HG02885 (cell line): ENCODE data around the gene CCDC9.
"Not testable (repeated sequence)": the region's sequence is repeated elsewhere in the genome, so short reads cannot be mapped to it uniquely, and the experiment has no call there.

Source experiments
- ATAC-seq: cut with Tn5 transposase; IDR thresholded peaks from one replicate; pipeline ENCODE4 v1.9.1; 2021; ENCODE audit warnings: mild to moderate bottlenecking; ENCODE audit not compliant: unreplicated experiment, poor library complexity

CCDC9 gene

DNA sequence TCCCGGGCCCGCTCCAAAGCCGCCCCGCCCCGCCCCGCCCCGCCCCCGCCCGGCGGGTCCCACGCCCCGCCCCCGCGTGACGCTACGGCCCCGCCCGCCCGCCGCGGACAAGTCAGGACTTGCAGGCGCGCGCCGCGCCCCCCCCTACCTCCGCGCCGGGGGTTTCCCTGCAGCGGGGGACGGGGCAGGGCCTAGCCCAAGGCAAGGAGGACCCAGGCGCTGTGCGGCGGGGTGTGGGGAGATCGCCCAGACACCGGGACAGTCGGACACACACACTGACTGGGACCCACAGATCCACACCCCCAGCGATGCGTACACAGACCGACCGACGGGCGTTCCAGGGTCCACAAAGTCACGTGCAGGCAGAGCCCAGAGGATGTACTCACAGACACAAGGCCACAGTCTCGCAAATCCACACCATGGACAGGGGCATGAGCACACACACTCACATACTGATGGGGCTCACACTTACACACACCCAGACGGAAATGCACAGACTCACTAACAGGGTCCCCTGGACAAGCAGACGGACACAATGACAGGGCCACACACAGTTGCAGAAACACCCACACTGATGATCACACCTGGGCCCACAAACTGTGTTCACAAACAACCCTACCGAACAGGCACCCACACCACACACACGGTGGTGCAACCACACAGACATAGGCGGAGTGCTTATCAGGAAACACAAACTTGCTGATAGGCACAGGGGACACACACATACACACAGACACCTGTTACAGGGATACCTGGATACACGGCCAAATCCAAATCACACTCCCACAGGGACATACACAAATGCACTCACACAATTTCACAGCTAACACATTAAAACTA, 24.9 kb upstream of the CCDC9 start:
- ATAC-seq = peak; percentile 41

DNA sequence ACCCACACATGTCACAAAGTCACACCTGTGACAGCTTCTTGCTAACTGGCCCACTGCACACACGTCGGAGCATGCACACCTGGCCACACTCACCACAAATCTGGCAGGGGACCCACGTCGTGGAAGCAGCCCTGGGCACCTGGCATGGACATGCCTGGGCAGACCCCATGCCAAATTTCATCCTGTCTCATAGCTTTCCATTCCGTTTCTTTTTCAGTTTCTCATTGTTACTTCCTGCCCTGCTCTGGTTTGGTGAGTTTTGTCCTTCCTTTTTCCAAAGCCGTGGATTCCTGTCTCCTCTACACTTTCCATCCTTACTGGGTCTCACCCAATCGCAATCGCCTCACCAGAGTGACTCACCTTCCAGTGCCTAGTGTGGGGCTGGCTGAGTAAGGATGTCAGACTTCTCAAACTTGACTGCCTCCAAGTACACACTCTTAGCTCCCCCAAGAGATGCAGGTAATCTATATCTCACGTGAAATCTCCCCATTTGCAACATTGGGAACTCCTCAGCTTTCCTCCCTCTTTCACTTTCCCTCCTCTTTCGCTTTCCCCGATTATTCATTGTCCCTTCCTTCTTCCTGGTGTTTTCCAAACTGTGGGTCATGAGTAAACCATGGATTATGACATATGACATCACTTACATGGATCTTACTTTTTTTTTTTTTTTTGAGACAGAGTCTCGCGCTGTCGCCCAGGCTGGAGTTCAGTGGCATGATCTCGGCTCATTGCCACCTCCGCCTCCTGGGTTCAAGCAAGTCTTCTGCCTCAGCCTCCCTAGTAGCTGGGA, 23.7 kb upstream of the CCDC9 start:
- no peak for ATAC-seq

DNA sequence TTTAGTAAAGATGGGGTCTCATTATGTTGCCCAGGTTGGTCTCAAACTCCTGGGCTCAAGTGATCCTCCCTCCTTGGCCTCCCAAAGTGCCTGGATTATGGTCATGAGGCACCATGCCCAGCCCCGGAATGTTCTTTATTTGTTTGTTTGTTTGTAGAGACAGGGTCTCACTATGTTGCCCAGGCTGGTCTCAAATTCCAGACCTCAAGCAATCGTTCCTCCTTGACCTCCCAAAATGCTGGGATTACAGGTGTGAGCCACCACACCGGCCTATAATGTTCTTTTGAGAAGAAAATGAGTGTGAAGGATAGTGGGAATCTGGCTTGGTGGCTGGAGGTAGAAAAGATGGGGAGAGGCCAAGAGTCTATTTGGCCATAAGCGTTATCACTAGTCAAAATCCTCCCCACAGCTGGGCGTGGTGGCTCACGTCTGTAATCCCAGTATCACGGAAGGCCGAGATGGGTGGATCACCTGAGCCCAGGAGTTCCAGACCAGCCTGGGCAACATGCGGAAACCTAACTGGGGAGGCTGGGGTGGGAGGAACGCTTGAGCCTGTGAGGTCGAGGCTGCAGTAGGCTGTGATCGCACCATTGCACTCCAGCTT, 20.2 kb upstream of the CCDC9 start:
- no peak for ATAC-seq

DNA sequence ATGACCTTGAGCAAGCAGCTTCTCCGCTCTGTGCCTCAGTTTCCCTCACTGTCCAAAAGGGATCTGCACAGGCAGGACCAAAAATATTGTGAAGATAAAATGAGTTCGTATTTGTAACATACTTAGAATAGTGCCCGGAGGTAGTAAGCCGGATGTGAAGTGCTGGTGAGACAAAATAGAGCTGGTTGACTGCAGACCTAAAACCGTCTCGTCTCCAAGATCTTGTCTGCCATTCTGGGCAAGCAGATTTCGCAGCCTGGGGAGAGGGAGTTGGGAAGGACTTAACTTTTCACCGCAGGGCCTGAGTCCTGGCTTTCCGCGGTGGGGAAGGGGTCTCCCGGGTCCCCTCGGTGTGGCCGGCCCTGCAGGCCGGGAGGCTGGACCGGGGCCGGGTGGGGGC, 17.2 kb upstream of the CCDC9 start:
- ATAC-seq = no peak

DNA sequence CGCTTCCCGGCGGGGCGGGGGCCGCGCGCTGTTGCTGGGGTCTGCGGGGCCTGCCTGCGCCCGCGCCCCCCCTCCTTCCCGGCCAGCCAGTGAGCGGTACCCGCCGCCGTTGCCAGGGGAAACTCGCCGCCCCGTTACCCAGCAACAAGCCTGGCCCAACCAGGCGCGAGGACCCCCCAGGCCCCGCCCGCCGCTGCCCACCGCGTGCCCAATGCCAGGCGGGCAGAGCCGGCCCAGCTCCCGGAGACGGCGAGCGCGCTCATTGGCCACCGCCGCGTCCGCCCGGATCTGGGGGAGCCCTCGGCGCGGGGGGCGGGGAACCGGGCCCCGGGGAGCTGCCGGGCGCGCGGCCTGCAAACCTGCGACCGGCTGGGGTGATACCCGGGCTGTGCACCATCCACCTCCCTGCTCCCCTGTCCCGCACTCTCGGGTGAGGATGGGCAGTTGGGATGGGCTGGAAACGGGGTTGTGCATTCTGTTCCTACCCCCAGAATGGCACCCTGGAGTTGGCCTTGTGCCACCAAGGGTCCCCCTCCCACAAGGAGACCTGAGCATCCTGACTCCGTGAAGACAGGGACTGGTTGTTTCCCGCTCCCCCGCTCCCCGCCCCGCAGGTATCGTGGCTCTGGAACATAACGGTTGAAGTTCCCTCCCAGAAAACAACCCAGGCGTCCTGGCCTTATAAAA, 16.6 kb upstream of the CCDC9 start:
- ATAC-seq = no peak

DNA sequence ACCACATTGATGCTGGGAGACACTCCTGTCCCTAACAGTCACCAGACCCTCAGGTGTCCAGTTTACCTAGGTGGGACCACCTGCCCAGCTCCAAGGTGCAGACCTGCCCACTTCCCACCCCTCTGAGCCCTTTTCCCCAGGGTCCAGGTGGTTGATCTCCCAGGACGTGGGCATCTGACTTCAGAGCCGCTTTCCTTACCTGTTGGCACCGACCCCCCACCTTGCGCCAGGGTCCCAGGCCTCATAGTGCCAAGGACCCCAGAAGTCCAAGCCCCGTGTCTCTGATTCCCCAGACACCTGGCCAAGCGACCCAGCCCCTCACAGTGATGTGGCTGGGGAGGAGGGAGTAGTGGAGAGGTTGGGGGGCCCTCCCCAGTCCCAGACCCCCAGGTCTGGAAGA, 15.8 kb upstream of the CCDC9 start:
- no peak for ATAC-seq

DNA sequence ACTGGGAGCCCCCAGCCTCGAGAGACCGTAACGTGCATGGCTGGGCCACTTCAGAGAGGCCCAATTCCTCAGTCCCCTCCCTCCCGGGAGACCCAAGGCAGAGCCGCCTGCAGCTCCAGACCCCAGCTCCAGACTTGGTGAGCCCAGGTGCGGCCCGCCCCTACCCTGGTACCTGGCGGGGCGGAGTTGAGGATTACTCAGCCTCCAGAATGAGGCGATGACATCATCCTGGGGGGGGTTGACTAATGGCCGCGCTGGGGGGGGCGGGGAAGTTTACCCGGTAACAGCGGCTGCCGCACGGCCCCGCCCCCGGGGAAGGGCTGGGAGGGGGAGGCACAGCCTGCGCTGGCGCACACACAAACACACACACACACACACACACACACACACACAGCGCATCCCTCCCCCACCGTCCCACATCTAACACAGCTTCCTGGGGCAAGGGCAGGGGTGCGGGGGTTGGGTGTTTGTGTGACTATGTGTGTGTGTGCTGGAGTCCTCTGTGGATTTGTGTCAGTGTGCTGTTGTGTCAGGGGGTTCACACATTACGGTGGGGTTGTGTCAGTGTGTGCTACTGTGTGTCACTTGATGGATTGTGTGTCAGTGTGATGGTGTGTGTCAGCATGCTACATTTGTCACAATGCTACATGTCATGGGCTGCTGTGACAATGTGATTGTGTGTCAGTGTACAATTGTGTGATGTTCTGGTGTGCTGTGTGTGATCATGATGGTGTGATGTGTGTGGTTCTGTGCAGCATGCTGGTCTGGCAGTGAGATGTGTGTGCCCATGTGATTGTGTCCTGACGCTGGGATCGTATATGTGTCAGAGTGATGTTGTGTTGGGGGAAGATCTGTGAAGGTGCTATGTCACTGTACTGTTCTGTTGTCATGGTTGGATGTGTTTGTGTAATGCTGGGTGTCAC, 15.1 kb upstream of the CCDC9 start:
- no peak for ATAC-seq

DNA sequence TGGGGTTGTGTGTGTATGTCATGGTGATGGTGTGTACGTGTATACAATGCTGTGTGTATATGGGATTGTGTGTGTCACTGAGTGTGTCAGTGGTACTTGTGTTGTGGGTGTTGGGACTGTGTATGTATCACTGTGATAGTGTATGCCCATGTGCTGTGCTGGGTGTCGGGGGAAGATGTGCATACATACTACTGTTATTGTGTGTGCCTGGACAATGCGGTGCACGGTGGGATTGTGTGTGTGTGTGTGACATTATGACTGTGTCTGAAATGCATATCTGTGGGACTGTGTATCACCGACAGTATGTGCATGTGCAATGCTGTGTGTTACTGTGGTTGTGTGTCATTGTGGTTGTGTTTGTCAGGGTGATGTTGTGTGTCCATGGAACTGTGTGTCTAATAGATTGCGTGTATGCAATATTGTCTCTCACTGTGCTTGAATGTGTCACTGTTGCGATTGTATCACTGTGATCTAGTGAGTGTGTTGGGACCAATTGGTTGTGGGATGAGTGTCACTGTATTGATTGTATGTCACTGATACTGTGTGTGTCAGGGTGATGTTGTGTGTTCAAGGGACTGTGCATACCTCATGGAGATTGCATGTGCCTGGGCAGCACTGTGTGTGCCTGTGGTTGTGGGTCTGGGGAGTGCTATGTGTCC, 14.3 kb upstream of the CCDC9 start:
- ATAC-seq = no peak

DNA sequence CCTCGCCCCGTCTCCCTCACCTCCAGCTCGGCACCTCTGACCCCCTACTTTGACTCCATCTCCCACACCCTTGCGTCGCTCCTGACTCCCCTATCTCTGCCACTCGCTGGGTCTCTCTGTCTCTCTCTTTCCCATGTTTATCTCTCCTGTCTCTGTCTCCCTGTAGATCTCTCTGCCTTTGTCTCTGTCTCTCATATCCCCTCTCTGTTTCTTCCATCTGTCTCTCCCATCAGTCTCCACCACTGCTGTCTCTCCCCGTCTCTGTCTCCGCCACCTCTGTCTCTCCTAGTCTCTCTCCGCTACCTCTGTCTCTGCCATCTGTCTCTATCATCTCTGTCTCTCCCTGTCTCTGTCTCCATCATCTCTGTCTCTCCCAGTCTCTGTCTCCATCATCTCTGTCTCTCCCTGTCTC, 13.0 kb upstream of the CCDC9 start:
- ATAC-seq = no peak

DNA sequence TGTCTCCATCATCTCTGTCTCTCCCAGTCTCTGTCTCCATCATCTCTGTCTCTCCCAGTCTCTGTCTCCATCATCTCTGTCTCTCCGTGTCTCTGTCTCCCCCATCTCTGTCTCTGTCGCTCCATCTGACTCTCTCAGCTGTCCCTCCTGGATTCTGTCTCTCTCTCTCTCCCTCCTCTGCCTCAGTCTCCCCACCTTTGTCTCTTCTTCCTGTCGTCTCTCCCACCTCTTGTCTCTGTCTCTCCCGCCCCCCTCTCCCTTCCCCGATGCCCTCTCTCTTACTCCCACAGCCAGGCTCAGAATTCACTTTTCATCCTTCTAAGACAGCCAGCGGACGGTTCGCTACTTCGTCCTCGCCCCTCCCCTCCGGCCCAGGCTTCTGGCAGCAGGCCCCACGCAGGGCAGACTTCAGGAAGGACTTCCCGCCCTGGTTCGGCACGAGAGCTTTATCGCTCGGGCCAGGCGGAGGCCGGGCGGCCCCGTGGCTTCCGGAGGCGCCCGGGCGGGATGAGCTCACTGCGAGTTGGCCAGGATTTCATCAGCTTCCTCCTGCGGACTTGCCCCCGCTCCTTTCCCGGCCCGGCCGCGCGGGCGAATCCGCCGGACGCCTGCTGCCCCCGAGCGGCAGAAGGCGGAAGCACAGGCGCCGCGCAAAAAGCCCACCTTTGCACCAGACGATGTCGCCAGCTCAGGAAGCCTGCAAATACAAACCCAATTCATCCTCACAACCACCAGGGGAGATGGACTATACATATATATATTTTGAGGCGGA, 12.4 kb upstream of the CCDC9 start:
- peak; percentile 64 for ATAC-seq

DNA sequence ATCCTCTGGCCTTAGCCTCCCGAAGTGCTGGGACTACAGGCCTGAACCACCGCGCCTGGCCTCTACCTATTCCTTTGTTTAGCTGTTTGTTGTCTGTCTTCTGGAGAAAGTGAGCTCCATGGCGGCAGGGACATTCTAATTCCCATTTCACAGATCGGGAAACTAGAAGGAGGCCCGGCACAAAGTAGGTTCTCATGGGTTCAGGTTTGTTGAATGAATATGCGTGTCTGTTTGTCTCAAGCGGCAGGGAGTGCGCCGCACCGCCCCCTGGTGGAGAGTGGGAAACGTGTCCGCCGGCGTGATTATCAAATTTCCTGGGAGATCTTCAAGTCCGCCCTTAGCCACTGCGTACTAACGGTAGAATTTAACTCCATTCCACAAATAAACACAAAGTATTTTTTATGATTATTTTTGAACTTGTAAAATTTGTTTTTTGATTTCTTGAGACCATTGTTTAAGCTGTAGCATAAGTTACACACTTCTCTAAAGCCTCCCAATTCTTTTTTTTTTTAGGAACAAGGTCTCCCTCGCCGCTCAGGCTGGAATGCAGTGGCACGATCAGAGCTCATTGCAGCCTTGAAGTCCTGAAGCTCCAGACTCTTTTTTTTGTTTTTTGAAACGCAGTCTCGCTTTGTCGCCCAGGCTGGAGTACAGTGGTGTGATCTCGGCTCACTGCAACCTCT, 8.9 kb upstream of the CCDC9 start:
- no peak for ATAC-seq

DNA sequence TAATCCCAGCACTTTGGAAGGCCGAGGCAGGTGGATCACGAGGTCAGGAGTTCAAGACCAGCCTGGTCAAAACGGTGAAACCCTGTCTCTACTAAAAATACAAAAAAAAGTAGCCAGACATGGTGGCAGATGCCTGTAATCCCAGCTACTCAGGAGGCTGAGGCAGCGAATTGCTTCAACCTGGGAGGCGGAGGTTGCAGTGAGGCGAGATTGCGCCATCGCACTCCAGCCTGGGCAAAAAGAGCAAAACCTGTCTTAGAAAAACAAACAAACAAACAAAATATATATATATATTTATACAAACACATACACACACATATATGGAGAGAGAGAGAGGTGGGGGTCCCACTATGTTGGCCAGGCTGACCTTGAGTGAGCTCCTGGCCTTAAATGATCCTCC, 3.3 kb upstream of the CCDC9 start:
- not testable (repeated sequence) for ATAC-seq

DNA sequence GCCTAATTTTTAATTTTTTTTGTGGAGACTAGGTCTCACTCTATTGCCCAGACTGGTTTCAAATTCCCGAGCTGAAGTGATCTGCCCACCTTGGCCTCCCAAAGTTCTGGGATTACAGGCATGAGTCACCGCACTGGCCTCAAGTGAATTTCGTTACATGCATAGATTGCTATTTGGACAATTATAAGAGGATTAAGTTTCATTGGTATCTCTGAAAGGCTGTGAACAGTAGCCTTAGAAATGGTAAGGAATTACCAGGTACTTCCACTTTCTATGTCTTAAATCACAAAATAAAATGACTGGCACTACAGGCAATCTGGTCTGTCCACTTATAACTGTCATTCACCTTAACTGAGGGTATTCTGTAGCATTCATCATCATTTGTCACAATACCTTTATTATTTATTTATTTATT, 2.9 kb upstream of the CCDC9 start:
- ATAC-seq = no peak

DNA sequence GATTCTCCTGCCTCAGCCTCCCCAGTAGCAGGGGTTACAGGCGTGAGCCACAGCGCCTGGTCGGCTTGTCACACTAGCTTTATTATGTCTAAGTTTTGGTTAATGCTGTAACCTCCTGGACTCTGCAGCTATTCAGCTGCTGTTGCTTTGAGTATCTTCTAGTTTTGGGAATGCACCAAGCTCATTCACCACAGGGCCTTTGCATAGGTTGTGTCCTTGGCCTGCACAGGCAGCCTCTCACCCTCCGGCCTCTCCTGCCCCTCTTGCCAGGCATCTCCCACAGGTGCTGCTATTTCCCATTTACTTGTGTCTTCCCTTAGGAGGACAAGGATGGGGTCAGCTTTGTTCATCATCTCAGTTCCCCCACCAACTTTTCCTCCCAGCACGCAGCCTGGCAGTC, 2.4 kb upstream of the CCDC9 start:
- no peak for ATAC-seq

DNA sequence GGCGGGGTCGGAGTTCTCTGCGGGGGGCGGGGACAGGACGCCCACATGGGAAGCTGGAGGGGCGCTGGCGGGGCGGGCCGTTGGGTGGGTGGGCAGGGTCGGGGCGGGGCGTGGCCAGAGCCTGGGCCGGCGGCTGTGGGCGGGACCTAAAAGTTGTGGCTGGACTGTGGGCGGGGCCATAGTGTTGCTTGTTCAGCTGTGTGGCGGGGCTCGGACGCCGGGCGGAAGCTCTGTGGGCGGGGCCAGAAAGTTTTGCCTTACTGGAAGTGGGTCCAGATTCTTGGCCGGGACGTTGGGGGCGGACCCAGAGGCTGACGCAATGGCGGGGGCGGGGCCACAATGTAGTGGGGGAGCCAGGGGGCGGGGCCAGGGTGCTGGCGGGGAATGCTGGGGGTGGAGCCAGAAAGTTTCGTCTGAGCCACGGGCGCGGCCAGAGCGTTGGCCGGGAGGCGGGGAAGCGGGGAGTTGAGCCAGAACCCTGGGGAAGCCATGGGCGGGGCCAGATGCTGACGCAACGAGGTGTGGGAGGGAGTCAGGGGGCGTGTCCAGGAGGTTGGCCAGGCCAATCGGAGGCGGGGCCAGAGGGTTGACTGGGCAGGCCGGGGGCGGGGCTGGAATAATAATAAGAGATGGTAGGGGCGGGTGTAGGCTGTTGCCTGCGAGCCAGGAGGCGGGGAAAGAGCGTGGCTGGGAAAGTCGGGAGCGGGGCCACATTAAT, 527 bp downstream of the CCDC9 start:
- peak; percentile 78 for ATAC-seq

DNA sequence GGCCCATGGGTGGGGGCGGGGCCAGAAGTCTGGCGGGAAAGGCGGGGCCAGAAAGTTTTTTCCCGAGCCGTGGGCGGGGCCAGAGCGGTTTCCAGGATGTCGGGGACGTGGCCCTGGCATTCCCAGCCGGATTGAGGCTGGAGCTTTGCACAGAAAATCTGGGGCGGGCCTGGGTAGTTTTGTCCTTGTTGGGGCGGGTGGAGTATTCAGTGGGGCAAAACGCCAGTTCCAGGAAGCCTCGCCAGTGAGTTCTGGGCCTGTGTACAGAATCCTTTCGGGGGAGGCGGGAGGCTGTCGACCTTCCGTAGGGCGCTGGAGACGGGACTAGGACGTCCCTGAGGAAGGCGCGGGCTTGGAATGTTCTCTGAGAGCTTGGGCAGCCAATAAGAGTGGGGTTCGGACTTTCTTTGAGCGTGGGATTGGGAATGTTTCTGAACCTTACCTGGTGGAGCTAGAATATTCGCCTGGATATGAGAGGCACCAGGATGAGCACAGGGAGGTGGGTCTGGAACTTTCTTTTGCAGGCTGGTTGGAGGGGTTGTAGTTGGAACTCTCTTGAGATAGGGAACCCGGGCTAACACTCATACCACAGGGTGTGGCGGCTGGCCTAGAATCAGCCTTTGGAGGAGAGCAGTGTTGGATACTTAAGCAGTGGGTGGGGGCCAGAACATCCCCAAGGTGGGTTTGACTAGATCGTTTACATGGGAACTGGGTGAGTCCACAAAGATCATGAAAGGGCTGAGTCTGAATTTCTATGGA, 1.3 kb downstream of the CCDC9 start:
- no peak for ATAC-seq

DNA sequence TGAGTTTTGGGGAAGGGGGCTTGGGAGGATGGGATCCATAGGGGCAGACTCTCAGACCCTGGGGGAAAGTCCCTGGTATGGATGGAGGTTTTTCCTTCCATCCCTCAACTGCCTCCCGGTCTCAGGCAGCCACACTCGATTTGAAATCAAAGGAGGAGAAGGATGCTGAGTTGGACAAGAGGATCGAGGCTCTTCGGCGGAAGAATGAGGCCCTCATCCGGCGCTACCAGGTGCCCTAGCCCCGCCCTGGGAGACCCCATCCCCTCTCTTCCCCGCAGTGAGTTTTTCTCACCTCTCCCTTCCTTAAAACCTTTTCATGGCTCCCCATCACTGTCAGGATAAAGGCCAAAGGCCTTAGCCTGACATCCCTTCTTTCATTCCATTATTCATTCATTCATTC, 2.1 kb downstream of the CCDC9 start:
- no peak for ATAC-seq
